Measurements from ENCODE around the gene AHCYL2.

AHCYL2 gene

GRCh38 chr7:129388333-129389098 lies 163.7 kb downstream of the AHCYL2 start:
- Histone ChIP-seq H3K4me3 (ENCODE audit: low read depth in 1 of 2, low read length in 1 of 2) (no peak overlapping the region), H3K36me3 (no peaks in the 10 kb centered on the region), H3K4me1 (ENCODE audit: control insufficient read depth in 1 of 2, insufficient read depth in 1 of 2, low read depth in 1 of 2, low read length in 1 of 2) (peaks cover 0 to 5% of the 10 kb centered on the region in 2 experiments), H3K27me3 (no peaks in the 10 kb centered on the region), H3K9me3 (no peaks in the 10 kb centered on the region), H3K27ac (no peak overlapping the region)
- no peak for TF ChIP-seq CTCF (IDR thresholded peaks at IDR 0.05)

- Histone ChIP-seq H3K4me1 (ENCODE audit: control insufficient read depth in 1 of 2, insufficient read depth in 1 of 2, low read depth in 1 of 2, low read length in 1 of 2) (peaks cover 0 to 5% of the 10 kb centered on the region in 2 experiments), H3K4me3 (ENCODE audit: low read depth in 1 of 2, low read length in 1 of 2) (no peak overlapping the region), H3K27ac (no peak overlapping the region), H3K9me3 (no peaks in the 10 kb centered on the region), H3K27me3 (no peaks in the 10 kb centered on the region), H3K36me3 (no peaks in the 10 kb centered on the region)
- no peak for TF ChIP-seq CTCF (IDR thresholded peaks at IDR 0.05)
Observed at GRCh38 chr7:129389829-129390228, 165.0 kb downstream of the AHCYL2 start.

GRCh38 chr7:129390314-129390713 lies 165.5 kb downstream of the AHCYL2 start:
- no peak for TF ChIP-seq CTCF (IDR thresholded peaks at IDR 0.05)
- Histone ChIP-seq H3K27ac (no peak overlapping the region), H3K36me3 (no peaks in the 10 kb centered on the region), H3K27me3 (no peaks in the 10 kb centered on the region), H3K9me3 (no peaks in the 10 kb centered on the region), H3K4me1 (ENCODE audit: control insufficient read depth in 1 of 2, insufficient read depth in 1 of 2, low read depth in 1 of 2, low read length in 1 of 2) (peaks cover 0 to 5% of the 10 kb centered on the region in 2 experiments), H3K4me3 (ENCODE audit: low read depth in 1 of 2, low read length in 1 of 2) (no peak overlapping the region)

GRCh38 chr7:129391546-129392171 lies 166.8 kb downstream of the AHCYL2 start:
- no peak for TF ChIP-seq CTCF (IDR thresholded peaks at IDR 0.05)
- no peaks in the 10 kb centered on the region for H3K9me3 ChIP-seq
- no peaks in the 10 kb centered on the region for H3K27me3 ChIP-seq
- H3K4me1 ChIP-seq (ENCODE audit: control insufficient read depth in 1 of 2, insufficient read depth in 1 of 2, low read depth in 1 of 2, low read length in 1 of 2) = peaks cover 0 to 5% of the 10 kb centered on the region in 2 experiments
- no peak overlapping the region for H3K27ac ChIP-seq
- H3K36me3 ChIP-seq = no peaks in the 10 kb centered on the region
- no peak overlapping the region for H3K4me3 ChIP-seq (ENCODE audit: low read depth in 1 of 2, low read length in 1 of 2)

GRCh38 chr7:129393255-129393654 lies 168.4 kb downstream of the AHCYL2 start:
- no peak overlapping the region for H3K27ac ChIP-seq
- no peak overlapping the region for H3K4me3 ChIP-seq (ENCODE audit: low read depth in 1 of 2, low read length in 1 of 2)
- peaks cover 0 to 5% of the 10 kb centered on the region in 2 experiments for H3K4me1 ChIP-seq (ENCODE audit: control insufficient read depth in 1 of 2, insufficient read depth in 1 of 2, low read depth in 1 of 2, low read length in 1 of 2)

More at GRCh38 chr7:129393255-129393654, 168.4 kb downstream of the AHCYL2 start:
- H3K27me3 ChIP-seq = no peaks in the 10 kb centered on the region
- H3K9me3 ChIP-seq = no peaks in the 10 kb centered on the region
- TF ChIP-seq CTCF (IDR thresholded peaks at IDR 0.05) = no peak
- no peaks in the 10 kb centered on the region for H3K36me3 ChIP-seq

Data from neutrophil (primary cell).